ENCODE measurements around the gene JAKMIP1.

DNA sequence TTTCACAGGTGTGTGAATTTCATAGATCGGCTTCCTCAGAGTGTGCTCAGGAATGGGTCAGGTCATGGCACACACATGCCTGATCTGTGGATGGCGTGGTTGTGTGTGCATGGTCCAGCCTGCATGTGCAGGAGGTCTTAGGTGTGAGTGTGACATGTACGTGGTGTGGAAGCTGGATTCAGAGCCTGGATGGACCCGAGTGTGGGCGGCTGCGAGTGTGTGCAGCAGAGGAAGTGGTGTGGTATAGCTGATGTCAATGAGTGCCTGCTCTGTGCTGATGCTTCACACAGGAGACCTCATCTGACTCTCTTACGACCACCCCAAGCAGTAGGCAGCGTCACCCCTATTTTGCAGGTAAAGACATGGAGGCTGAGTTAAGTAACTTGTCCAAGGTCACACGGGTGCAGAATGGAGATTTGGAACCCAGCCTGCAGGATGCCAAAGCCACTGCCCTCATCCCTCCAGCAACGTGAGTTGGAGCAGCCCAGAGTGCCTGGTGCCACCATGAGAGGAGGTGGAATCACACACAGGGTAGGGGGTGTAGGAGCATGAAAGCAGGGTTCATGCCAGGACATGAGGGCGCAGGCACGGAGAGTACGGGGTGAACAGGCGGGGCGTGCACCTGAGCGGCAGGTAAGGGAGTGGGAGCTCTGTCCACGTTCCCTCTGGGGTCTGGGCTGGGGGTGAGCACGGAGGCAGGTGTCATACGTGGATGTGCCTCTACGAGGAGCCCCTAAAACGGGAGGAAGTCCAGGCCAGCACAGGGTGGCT is 157.9 kb downstream of the JAKMIP1 start:
- TF ChIP-seq ZNF384 (IDR thresholded peaks at IDR 0.05) (no peak), LEF1 (IDR thresholded peaks at IDR 0.05; ENCODE audit: borderline replicate concordance) (no peak)
